Islet of Langerhans (tissue), 1 donor: ENCODE data around the gene SDC1.
"Not testable (repeated sequence)": the region's sequence is repeated elsewhere in the genome, so short reads cannot be mapped to it uniquely, and the experiment has no call there.

ENCODE experiments used
- FAIRE-seq: peaks from one replicate; lab custom pipeline; 2011; peaks lifted over from hg19 to GRCh38; lab: Jason Lieb, UNC

Gene SDC1

DNA sequence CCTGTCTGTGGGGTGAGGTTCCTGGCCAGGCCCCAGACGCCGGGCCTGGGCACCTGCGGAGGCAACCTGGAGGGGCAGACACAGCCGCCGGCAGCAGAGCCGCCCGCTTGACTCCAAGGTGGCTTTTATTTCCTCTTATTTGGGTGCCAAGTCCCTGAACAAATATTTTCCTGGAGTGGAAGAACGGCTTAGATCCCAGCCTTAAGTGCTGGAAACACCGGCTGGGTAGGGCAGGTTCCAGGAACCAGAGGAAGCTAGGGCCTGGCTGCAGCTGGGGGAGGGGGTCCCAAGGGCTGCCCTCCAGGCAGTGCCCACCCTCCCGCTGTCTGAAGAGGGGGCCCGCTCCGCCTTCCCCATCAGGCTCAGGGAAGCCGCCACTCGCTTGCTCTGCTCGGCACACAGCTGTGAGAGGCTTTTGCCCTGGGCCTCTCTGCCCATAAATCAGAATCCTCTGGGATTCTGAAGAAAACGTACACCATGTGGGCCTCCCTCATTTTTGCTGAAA, 28.2 kb downstream of the SDC1 start:
- FAIRE-seq = no peak

DNA sequence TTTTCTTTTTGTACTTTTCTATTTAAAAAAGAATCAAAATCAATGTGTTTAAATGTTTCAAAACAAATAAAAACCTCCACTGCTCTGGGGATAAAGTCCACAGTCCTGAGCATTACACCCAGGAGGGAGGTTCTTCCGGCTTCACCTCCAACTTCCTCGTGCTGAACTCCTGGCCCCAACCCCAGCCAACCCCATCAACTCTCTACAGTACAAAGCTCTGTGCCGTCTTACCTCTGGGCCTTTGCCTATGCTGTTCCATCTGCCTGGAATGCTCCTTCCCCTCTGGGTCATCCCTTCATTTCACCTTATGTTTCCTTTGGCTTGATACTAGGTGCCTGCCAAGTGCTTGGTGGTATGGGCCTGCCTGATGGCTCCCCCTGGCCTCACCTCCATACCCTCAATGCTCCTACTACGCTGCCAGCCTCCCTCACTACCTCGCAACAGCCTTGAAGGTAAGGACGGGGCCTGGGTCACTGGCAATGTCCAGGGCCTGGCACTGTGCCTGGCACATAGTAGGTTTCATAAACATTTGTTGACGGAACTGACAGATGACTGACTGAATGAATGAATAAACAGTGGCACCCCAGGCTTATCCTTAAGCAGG, 28.8 kb downstream of the SDC1 start:
- FAIRE-seq = no peak

DNA sequence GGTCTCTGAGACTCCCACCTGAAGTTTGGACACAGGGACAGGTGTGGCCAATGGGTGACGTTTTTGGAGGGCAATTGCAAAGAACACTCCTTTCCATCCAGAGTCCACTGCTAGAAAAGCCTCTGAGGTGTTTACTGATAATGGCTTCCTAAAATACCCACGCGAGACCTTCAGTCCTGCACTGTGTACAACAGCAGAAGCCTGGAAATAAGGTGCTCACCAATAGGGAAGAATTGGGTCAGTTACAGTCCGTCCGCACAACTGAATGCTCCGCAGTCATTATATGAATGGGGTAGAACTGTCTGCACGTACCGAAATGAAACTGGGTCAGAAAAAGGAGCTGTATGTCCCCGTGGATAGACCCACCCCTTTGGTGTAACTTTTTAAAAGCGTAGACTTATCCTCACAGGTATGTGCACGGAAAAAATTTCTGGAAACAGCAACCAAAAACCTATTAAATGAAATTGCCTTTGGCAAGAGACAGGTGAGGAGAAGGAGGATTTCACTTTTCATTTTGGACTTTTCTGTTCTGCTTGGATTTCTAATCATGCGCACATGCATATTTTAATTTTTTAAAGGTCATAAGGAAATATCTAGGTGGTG, 29.4 kb downstream of the SDC1 start:
- FAIRE-seq = no peak

DNA sequence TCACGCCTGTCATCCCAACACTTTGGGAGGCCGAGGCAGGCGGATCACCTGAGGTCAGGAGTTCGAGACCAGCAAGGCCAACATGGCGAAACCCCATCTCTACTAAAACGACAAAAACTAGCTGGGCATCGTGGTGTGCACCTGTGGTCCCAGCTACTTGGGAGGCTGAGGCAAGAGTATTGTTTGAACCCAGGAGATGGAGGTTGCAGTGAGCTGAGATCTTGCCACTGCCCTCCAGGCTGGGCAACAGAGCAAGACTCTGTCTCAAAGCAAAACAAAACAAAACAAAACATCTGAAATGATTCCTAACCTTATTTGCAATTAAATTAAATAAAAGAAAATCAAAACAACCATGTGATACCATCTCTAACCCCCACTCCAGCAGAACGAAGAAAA, 29.9 kb downstream of the SDC1 start:
- FAIRE-seq = not testable (repeated sequence)

DNA sequence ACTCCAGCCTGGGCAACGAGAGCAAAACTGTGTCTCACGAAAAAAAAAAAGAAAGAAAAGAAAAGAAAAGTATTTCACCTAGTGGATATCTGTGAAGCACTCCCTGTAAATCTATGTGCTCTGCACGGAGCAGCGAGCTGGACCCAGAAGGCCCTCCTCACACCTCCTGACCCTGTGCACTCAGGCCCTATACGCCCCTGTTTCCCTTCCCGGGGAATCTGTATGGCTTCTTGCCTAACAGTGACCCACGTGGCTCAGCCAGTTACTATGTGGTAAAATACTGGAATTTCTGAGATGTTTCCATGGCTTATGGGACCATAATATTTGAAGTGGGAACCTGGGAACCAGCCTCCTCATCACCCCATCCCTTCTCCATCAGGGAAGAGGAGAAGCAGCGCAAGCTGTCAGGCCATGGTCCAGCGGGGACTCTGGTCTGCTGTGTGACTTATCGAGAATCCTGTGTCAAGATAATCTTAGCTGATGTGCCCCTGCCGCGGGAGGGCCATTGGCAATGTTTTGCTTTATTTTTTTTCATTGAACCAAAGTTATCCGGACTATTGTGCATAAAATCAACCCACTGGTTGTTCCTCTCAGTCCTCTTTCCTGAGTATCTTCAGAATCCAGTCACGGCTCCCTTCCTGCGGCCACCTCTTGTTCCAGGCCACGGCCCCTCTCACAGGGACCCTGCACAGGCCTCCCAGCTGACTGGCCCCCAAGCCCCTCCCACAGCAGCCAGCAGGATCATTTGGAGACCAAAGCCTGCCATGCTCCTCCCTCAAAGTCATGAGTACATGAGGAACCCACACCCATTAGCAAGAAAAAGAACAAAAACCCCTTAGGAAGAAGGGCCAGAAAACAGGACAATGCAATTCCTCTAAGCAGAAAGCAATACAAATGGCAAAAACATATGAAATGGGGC, 30.6 kb downstream of the SDC1 start:
- no peak for FAIRE-seq

DNA sequence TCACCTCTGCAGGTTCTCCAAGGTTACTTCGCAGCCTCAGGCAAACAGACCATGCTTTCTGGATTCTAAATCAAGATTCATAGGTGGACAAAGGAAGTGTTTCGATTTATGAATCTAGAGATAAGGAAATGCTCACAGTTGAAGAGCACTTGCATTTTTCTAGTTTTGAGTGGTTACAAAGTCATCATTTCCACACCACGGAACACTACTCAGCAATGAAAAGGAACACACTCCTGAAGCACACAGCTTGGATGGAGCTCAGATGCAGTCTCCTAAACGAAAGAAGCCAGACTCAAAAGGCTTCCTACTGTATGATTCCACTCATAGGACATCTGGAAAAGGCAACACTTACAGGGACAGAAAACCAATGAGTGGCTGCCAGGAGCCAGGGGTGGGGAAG, 31.7 kb downstream of the SDC1 start:
- FAIRE-seq = no peak

DNA sequence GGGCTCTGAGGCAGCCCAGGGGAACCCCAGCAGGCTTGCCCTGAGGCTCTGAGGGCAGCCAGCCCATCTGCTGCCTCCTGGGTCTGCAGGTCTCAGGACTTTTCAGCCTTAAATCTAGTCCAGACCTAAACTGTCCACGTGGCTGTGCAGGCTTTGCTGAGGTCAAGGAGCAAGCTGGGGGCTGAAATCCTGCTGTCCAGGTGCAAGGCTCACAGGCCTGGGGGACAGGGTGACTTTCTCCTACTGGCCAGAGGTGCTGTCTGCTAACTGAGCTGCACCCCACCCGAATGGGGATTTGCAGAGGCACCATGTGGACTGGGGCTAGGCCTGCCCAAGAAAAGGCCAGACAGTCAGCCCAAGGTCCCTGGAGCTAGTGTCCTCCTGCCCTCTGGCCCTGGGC, 32.1 kb downstream of the SDC1 start:
- FAIRE-seq = no peak

DNA sequence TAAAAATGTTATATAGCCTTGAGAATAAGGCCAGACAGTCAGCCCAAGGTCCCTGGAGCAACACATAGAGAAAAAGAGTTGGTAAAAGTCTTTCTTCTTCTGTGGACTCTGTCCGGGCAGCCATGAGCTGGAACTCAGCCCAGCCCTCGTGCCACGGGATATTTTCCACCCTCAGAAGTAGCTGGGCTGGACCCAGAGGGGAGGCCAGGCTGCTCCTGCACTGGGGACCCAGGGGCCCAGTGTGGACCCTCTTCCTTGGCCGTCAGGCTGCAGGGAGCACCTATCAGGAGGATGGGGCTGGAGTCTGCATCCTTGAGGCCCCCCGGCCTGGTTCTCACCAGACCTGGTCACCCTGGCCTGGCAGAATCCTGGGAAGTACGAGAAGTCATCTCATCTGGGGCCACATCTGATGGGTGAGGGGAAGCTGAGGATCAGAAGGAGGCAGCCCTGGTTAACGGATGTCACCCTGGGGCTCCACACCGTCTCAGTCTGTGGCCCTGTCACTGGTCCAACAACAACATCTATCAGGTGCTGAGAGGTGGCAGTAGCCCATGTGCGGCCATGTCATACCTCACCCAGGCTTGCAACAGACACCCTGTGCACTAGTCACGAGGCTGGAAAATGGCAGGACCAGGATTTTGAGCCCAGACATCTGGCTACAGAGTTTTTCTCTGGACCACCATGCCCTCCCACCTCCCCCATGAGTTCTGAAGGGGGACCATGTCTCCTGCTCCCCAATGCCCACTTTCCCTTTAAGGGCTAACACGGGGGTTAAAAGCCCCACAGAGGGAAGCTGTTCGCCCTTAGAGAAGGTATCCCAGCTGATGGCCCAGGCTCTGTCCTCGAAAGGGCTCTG, 33.0 kb downstream of the SDC1 start:
- no peak for FAIRE-seq

DNA sequence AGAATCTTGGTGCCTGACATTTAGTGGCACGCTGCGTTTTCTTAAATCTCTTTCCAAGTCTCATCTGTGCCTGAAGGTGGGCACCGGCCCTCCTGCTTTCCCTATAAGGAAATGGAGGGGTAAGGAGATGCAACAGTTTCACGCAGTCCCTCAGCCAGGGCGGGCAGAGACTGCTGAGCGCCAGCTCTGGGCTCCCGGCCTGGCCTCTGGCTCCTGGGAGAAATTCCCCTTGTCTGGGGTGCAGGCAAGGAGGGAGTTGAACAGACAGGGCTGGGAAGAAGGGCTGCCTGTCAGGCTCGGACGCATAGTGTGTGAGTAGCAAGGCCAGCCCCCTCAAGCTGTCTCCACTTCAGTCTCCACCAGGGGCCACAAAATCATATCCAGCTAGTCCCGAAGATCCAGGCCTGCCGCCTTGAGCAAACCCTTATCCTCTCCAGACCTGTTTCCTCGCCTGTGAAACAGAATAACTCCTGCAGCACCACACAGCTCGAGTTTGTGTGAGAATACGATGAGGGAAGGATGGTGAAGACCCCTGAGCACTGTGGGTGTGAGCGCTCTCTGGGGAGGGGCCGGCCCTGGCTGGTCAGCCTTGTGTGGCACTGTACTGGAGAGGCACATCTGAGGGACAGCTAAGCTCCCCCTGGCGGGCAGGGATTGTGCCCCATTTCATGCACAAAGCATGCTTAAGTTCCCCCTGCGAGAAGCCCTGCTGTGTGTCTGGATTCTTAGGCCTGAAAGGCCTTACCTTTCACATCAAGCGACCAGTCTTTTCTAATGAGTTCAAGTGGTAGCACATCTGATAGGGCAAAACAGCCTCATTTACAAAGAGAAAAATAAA, 33.8 kb downstream of the SDC1 start:
- no peak for FAIRE-seq

DNA sequence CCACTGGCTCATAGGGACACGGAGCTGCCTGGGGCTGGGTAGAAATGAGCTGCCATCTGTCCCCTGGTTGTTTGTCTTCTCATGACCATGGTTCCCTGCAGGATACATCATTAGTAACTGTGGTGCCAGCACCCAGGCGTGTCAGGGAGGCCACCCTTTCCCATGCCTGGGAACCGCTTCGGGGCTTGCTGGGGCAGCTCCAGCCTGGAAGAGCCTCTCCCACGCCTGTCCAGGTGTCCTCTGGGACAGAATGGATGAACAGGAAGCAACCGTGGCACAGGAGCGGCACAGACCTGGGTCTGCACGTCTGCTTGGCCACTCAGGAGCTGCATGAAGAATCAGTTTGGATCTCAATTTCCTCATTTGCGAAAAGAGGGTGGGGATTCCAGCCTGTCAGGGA, 34.8 kb downstream of the SDC1 start:
- no peak for FAIRE-seq

DNA sequence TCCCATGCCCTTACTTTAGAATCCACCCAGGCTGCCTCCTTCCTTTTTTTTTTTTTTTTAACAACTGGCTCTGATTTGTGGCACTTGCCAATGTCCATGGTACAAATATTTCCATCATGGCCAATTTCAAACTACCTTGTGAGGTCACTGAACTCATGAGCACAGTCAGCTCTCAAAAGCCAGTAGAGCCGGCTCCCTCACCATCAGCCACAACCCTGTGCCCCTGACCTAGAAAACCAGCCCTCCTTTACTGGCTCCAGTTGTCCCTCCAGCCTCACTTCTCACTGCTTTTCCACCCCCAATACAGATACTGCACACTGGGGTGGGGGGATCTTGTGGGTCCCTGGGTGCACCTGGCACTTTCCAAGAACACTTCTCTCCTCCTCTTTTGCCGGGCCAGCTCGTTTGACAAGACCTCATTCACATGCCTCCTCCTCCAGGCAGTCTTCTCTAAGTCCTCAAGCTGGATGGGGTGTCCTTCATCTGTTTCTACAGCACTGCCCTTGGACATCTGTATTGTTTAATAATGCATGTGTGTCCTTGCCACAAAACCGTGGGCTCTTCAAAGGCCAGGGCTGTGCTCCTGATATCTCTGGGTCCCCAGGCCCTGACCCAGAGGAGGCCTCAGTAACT, 35.5 kb downstream of the SDC1 start:
- no peak for FAIRE-seq

DNA sequence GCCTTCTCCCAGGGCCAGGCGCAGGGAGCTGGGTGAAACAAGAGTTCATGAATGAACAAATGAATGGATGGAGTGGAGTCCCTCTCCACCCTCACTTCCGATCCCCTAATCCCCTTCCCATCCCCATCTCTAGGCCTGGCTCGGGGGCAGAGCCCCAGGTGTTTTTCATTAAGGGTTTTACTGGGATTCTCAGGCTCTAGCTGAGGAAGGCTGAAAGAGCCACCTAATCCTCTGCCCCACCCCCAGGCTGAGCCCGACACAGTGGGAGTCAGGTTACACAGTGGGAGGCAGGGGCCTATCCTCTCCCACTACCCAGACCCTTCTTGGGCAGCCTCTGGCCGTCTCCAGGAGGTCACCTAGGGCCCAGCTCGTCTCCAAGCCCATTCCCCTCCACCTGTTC, 36.1 kb downstream of the SDC1 start:
- no peak for FAIRE-seq

DNA sequence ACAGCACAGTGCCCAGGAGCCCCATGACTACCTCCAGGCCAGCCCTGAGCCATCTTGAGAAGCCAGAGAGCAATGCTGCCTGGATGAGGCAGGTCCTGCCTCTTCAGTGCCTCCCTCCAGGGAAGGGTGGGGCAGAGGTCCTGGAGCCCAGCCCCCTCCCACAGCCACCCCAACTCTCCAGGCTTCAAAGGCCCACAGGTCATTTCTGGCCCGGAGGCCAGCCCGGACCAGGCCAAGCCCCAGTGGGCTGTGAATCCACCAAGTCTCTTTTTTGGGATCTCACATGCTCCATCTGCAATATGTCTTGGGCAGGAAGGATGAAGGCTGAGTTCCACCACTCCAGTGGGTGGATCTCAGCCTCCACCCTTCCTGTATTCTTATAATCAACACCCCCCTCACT, 36.7 kb downstream of the SDC1 start:
- no peak for FAIRE-seq

DNA sequence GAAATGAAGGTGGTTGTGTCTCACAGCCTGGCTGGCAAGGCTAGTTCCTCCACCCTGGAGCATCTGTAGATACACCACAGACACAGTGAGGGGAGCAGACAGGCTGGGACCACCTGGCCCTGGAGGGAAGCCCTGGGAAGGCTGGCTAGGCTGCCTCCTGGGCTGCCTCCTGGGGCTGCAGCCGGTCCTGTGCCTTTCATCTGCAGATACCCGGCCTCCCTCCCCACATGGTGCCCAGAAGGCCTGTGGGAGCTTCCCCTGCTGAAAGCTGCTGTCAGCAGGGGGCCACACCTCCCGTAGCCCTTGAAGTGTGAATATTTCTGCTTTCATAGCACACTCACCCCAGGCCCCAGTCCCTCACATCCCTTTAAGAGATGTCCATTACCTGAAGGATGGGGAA, 37.6 kb downstream of the SDC1 start:
- no peak for FAIRE-seq

DNA sequence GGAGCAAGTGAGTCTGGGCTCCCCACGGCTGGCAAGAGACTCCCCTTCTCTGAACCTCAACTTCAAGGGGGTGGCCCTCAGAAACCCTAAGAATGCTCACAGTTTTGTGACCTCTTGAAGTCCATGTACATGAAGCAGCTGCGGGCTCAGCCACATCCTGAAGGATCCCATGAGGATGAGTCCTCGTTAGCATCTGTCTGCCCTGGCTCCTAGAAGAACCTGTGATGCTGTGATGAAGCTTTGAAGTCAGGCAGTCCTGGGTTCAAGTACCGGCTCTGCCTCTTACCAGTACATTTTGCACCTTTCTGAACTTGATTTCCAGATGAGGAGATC, 38.1 kb downstream of the SDC1 start:
- no peak for FAIRE-seq

DNA sequence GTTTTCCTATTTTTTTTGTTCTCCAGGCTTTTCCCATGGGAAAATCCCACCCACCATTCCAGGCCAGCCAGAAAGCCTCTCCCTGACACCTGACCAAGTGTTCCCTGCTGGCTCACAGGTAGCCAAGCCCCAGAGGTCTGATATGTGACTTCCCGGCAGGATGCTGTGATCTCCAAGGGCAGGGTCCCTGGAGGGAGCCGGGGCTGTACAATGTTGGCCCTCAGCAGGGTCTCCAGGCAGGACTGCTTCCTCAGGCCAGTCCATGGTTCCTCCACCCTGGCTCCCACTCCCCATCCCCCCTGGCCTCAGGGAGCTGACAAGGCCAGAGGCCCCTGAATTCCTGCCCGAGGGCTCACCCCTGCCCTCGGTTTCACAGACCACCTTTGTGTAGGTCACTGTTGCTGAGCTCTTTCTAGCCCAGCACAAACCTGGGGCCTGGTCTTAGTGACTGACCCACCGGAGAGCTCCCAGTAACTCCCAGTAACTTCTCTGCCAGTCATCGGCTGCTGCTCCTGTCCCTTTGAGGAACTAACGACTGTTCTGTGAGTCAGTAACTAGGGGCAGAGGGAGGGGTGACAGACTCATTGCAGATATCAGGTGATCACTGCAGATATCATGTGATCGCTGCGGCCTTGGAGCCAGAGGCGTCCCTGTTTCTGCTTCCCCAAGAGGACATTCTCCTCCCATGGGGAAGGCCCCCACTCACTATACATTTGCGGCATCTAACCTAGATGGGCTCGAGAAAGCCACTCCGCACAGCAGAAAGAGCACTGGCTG, 38.7 kb downstream of the SDC1 start:
- no peak for FAIRE-seq

DNA sequence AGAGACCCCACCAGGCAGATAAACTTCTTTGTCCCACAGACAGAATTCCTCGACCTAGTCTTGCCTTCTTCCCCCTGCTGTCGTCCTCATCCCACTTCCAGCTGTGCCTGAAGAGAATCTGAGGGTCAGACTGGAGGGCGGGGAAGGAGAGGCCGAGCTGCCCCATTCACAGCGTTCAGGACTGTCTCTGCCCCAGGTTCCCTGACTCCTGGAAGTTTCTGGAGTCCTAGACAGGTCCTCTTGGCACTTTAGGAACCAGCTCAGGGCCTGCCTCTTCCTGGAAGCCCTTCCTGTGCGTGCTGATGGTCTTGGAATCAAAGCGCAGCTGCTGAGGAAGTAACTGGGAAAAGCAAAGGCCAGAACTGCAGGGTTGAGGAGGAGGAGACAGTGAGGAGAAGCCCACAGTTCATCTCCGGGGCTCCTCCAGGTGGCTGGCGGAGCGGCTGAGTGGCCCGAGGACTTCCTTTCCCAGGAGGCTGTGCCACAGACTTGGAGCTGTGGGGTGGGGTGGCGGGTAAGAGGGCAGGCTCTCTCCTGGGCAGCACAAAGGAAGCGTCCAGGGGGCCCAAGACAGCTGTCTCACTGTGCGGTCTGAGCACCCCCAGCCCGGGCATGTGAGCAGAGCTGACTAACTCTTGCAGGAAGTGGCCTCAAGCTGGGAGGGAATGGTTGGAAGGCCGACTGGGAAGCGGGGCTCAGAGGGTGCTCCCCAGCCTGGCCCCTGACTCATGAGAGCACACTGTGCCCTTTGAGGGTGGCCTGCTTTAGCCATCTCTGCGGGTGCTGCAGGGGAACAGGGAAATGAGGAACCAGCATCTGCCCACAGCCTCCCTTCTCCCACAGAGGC, 39.5 kb downstream of the SDC1 start:
- no peak for FAIRE-seq

DNA sequence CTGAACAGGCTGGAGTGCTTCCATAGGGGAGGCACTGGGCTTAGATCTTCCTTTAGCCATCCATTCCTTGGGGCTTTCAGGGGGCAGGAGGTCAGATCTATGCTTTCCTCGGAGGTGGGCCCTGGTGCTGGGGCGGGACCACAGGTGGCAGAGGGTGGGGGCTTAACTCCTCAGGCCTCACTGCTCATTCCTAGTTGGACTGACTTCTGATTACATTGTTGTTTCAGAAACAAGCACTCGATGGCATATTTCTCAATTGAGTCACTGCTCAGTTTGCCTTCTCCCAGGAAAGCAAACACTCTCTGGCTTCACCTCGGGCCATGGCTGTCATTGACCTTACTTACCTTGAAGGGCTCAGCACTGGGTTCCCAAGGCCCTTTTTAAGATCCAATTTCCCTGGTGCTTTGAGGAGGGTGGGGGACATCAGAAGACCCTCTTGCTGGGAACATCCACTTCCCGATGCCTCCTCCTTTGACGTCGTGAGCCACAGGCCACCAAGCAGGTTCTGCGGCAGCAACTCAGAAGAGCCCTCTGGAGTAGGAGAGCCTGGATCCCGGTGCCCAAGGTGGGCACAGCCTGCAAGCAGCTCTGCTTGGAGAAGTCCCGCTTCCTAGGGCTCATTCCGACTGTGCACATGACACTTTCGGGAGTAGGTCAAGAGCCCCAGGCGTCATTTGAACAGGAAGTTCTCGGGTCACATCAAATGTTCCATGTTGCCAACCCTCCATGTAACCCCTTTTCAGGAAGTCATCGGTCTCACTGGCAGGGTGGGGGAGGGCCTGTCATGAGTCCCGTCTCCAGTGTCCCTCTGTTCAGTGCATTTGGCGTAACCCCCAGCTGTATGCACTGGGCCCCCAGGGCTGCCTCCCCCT, 40.6 kb downstream of the SDC1 start:
- no peak for FAIRE-seq
